Loucy (cell line): ENCODE measurements around the gene SALL3.
"Not testable (repeated sequence)": the region's sequence is repeated elsewhere in the genome, so short reads cannot be mapped to it uniquely, and the experiment has no call there.

Experiments used
- H2AFZ ChIP-seq: fragments of 200-600 bp; sonication (generic); 2 replicates; pipeline ENCODE4 v1.6.0; 2016; ENCODE audit warnings: antibody characterized with exemption, mild to moderate bottlenecking, low read length, moderate library complexity
- H3F3A ChIP-seq: fragments of 200-600 bp; 2 replicates; pipeline ENCODE4 v1.6.0; 2016; ENCODE audit warnings: antibody characterized with exemption, low read depth, mild to moderate bottlenecking
- H3K27me3 ChIP-seq: fragments of 200-600 bp; sonication (generic); 2 replicates; pipeline ENCODE4 v1.6.1; 2014; ENCODE audit warnings: low read length, mild to moderate bottlenecking; ENCODE audit not compliant: insufficient read depth, poor library complexity, severe bottlenecking
- H3K36me3 ChIP-seq: fragments of 200-600 bp; sonication (generic); 2 replicates; pipeline ENCODE4 v1.6.1; 2016; ENCODE audit warnings: low read length; ENCODE audit not compliant: insufficient read depth
- H3K4me1 ChIP-seq: fragments of 200-600 bp; sonication (generic); 2 replicates; pipeline ENCODE4 v1.5.1; 2014; ENCODE audit warnings: low read length, mild to moderate bottlenecking; ENCODE audit not compliant: insufficient read depth, poor library complexity, severe bottlenecking
- H3K4me2 ChIP-seq: fragments of 200-600 bp; sonication (generic); 2 replicates; pipeline ENCODE4 v1.6.0; 2014; ENCODE audit warnings: antibody characterized with exemption, low read length, low read depth, mild to moderate bottlenecking; ENCODE audit not compliant: poor library complexity, severe bottlenecking
- H3K4me3 ChIP-seq: fragments of 200-600 bp; sonication (generic); 2 replicates; pipeline ENCODE4 v1.5.1; 2014; ENCODE audit warnings: low read length, mild to moderate bottlenecking, mixed read lengths; ENCODE audit not compliant: poor library complexity, severe bottlenecking
- H3K79me2 ChIP-seq: fragments of 200-600 bp; sonication (generic); 2 replicates; pipeline ENCODE4 v1.6.1; 2014; ENCODE audit warnings: low read length; ENCODE audit not compliant: insufficient read depth
- H3K9ac ChIP-seq: fragments of 200-600 bp; sonication (generic); 2 replicates; pipeline ENCODE4 v1.6.0; 2014; ENCODE audit warnings: mild to moderate bottlenecking, low read depth, low read length, moderate library complexity; ENCODE audit not compliant: poor library complexity, severe bottlenecking
- H3K9me2 ChIP-seq: fragments of 200-600 bp; sonication (generic); replicated peaks from 2 replicates; pipeline ENCODE4 v1.6.1; 2016; ENCODE audit warnings: low read depth, low read length, mixed read lengths
- H3K9me3 ChIP-seq: fragments of 200-600 bp; sonication (generic); 2 replicates; pipeline ENCODE4 v1.6.1; 2014; ENCODE audit warnings: mild to moderate bottlenecking, antibody characterized with exemption, low read length, low read depth; ENCODE audit not compliant: insufficient read depth
- H4K20me1 ChIP-seq: fragments of 200-600 bp; sonication (generic); 2 replicates; pipeline ENCODE4 v1.6.0; 2014; ENCODE audit warnings: antibody characterized with exemption, low read length, mild to moderate bottlenecking; ENCODE audit not compliant: insufficient read depth, poor library complexity, severe bottlenecking
- CTCF ChIP-seq: fragments of 200-600 bp; sonication (generic); conservative IDR thresholded peaks from 2 replicates; pipeline ENCODE4 v1.5.1; 2014; ENCODE audit warnings: mild to moderate bottlenecking, antibody characterized with exemption, low read length
- EZH2phosphoT487 ChIP-seq: fragments of 200-600 bp; IDR thresholded peaks from 2 replicates; pipeline ENCODE4 v1.6.1; 2018; ENCODE audit warnings: antibody characterized with exemption, mild to moderate bottlenecking, moderate library complexity, borderline replicate concordance

Gene SALL3

GRCh38 chr18:78937166-78937565 is 42.5 kb upstream of the SALL3 start:
- no peak overlapping the region for H3K4me3 ChIP-seq
- H3K9me3 ChIP-seq, result peaks cover 13% of the 10 kb centered on the region; the same call in 1 of the 2 replicates

GRCh38 chr18:78939105-78939504 is 40.5 kb upstream of the SALL3 start:
- no peak overlapping the region for H3K4me3 ChIP-seq
- no peaks in the 10 kb centered on the region for H3K4me1 ChIP-seq
- H3F3A ChIP-seq, result no peaks in the 10 kb centered on the region
- H3K9me3 ChIP-seq, result peaks cover 14% of the 10 kb centered on the region; the same call in 1 of the 2 replicates
- no peaks in the 10 kb centered on the region for H3K79me2 ChIP-seq
- no peak overlapping the region for H2AFZ ChIP-seq
- no peak overlapping the region for H3K9ac ChIP-seq
- TF ChIP-seq EZH2phosphoT487 (no peak), CTCF (no peak)
- no peaks in the 10 kb centered on the region for H3K36me3 ChIP-seq
- no peaks in the 10 kb centered on the region for H3K27me3 ChIP-seq
- no peaks in the 10 kb centered on the region for H3K9me2 ChIP-seq
- H3K4me2 ChIP-seq, result no peak overlapping the region
- no peaks in the 10 kb centered on the region for H4K20me1 ChIP-seq

More at GRCh38 chr18:78937166-78937565, 42.5 kb upstream of the SALL3 start:
- H4K20me1 ChIP-seq, result no peaks in the 10 kb centered on the region
- TF ChIP-seq EZH2phosphoT487, result no peak
- no peaks in the 10 kb centered on the region for H3K36me3 ChIP-seq
- H3K27me3 ChIP-seq, result no peaks in the 10 kb centered on the region
- H3K4me1 ChIP-seq, result no peaks in the 10 kb centered on the region
- H3K9me2 ChIP-seq, result no peaks in the 10 kb centered on the region
- no peak overlapping the region for H2AFZ ChIP-seq
- H3F3A ChIP-seq, result no peaks in the 10 kb centered on the region
- no peak overlapping the region for H3K4me2 ChIP-seq
- H3K9ac ChIP-seq, result no peak overlapping the region
- no peaks in the 10 kb centered on the region for H3K79me2 ChIP-seq

- Histone ChIP-seq H2AFZ (no peak overlapping the region), H3K36me3 (no peaks in the 10 kb centered on the region), H3K27me3 (no peaks in the 10 kb centered on the region), H4K20me1 (no peaks in the 10 kb centered on the region), H3F3A (no peaks in the 10 kb centered on the region), H3K79me2 (no peaks in the 10 kb centered on the region), H3K9me3 (peaks cover 14% of the 10 kb centered on the region; the same call in 1 of the 2 replicates), H3K9ac (no peak overlapping the region), H3K4me1 (no peaks in the 10 kb centered on the region), H3K4me2 (no peak overlapping the region), H3K9me2 (no peaks in the 10 kb centered on the region), H3K4me3 (no peak overlapping the region)
- TF ChIP-seq CTCF (no peak), EZH2phosphoT487 (no peak)
Observed at GRCh38 chr18:78939734-78940494, 39.7 kb upstream of the SALL3 start.

GRCh38 chr18:78942236-78942635 is 37.4 kb upstream of the SALL3 start:
- H3K79me2 ChIP-seq, H3K4me2 ChIP-seq, H3K9ac ChIP-seq, H3K9me2 ChIP-seq, H3K9me3 ChIP-seq, H3K4me1 ChIP-seq, H3F3A ChIP-seq, H3K36me3 ChIP-seq, H3K4me3 ChIP-seq, H4K20me1 ChIP-seq, H3K27me3 ChIP-seq, H2AFZ ChIP-seq: not testable (repeated sequence)
